ENCODE data around the gene GNPNAT1.
"Not testable (repeated sequence)": the region's sequence is repeated elsewhere in the genome, so short reads cannot be mapped to it uniquely, and the experiment has no call there.

DNA sequence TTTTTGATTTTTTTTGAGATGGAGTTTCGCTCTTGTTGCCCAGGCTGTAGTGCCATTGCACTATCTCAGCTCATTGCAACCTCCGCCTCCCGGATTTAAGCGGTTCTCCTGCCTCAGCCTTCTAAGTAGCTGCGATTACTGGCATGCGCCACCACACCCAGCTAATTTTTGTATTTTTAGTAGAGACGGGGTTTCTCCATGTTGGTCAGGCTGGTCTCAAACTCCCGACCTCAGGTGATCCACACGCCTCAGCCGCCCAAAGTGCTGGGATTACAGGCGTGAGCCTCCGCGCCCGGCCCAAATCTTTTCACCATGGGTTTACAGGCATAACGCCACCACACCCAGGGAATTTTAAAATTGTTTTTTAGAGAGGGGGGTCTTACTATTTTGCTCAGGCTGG lies 62.4 kb downstream of the GNPNAT1 start:
- not testable (repeated sequence) for TF ChIP-seq CTCF (conservative IDR thresholded peaks at IDR 0.05; ENCODE audit: low read depth, low read length); EZH2 (IDR thresholded peaks at IDR 0.05; ENCODE audit: low read length, unreplicated experiment); EZH2phosphoT487 (IDR thresholded peaks at IDR 0.05; ENCODE audit: borderline replicate concordance, low read length)

Measured in PC-3 (cell line).